Left lung (tissue), 10 donors: Measurements from ENCODE around the gene MGAT3. TPM values are rescaled to one million over a fixed set of nuclear protein-coding genes. Genes with fewer than 3 reads are reported as not detected.

Experiments
- ATAC-seq: fragments of 200-7000 bp; cut with Tn5 transposase; one replicate; pipeline ENCODE4 v1.9.1; 2020; ENCODE audit warnings: moderate library complexity
- DNase-seq, 4 donors: peaks; one replicate each; pipeline ENCODE4 v3.0.0-alpha.2; 2013 to 2020
- H3K27ac ChIP-seq, 2 donors: fragments of 200-600 bp; sonication (generic) in 1 of 2; one replicate each; pipeline versions ENCODE4 v1.5.0 to v1.8.0; 2020 to 2021
- H3K27me3 ChIP-seq, 2 donors: fragments of 200-600 bp; sonication (generic) in 1 of 2; one replicate each; pipeline versions ENCODE4 v1.5.0 to v1.8.0; 2020 to 2021
- H3K36me3 ChIP-seq, 2 donors: fragments of 200-600 bp; sonication (generic) in 1 of 2; one replicate each; pipeline versions ENCODE4 v1.5.0 to v1.8.0; 2020 to 2021
- H3K4me1 ChIP-seq, 2 donors: fragments of 200-600 bp; one replicate each; pipeline ENCODE4 v1.8.0; 2021
- H3K4me3 ChIP-seq, 2 donors: fragments of 200-600 bp; sonication (generic) in 1 of 2; one replicate each; pipeline versions ENCODE4 v1.5.0 to v1.8.0; 2020 to 2021; ENCODE audit warnings: mild to moderate bottlenecking in 1 of 2
- H3K9me3 ChIP-seq, 2 donors: fragments of 200-600 bp; sonication (generic) in 1 of 2; one replicate each; pipeline versions ENCODE4 v1.5.0 to v1.8.0; 2020 to 2021
- intact Hi-C, 2 donors: fragments of 100-400 bp; cut with DNase I; formaldehyde crosslinking; loops; one replicate each; pipeline versions ENCODE4 v1.11.2 to v1.14.2; 2022
- polyA plus RNA-seq, 6 donors: library from polyadenylated mRNA; unstranded; fragments of 120-200 nt; gene quantifications; one replicate each; pipeline ENCODE4 v1.2.1, GENCODE V29; 2013; ENCODE audit not compliant: insufficient read length in 6 of 6
- total RNA-seq, 2 donors: library from RNA; stranded (reverse); fragmentation: NEBNext Ultra II Directional; extraction: Animal tissue kit (Norgen Biotek cat#: 25700); gene quantifications; one replicate each; pipeline ENCODE4 v1.2.1, GENCODE V29; 2021
- TF ChIP-seq, protein P1 (sequence below), 2 donors: fragments of 200-600 bp; sonication (generic) in 1 of 2; IDR thresholded peaks; one replicate each; pipeline versions ENCODE4 v1.5.0 to v1.8.0; 2021; ENCODE audit warnings: antibody characterized with exemption in 2 of 2
- donor health status: DM: no; HTN: yes; CAD: no.
- donor health status: DM: no; HTN: no; CAD: no.

The MGAT3 gene
- total and polyA plus RNA-seq, 8 donors, result 6.7 to 21.2 (median 13.4) TPM

DNA sequence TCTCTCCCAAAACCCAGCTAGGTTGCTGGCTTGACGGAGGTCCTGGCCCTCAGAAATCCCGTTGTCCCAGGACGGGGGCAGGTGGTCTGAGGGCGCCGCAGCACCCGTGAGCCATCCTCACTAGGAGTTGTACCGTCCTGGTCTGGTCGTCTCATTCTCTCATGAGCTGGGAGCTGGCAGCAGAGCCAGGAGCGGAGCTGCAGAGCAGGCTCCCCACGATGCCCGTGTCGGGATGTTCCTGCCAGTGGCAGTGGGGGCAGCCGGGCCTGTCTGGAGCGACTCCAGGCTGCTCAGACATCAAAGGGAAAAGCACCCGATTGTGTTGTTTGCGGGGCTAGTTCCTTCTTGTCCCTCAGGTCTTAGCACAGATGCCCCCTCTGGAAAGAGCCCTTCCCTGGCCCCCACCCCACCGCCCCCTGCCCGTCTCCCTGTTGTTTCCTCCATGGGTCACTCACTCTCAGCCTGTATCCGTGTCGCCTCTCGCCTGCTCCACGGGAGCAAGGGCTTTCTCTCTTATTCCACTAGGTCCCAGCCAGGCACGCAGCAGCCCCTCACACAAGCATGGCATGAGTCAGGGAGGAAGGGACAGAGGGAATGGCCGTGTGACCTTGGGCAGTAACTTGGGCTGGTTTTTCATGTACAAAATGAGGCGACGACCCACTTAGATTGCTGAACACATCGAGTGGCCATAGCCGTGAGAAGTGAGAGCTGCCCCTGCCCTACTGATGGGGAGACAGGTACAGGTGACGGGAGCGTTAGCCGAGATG, 23.2 kb upstream of the MGAT3 start:
- ATAC-seq, result no peak
- Histone ChIP-seq H3K4me3 (no peak overlapping the region), H3K27ac (no peak overlapping the region), H3K9me3 (no peaks in the 10 kb centered on the region), H3K36me3 (peaks cover 0 to 49% of the 10 kb centered on the region in 2 donors), H3K27me3 (peaks cover 0 to 5% of the 10 kb centered on the region in 2 donors), H3K4me1 (peaks cover 3 to 25% of the 10 kb centered on the region in 2 donors)
- intact Hi-C loops, result no loop called here
- peak in 1 of 4 donors; percentile 75 for DNase-seq
- TF ChIP-seq, protein P1, sequence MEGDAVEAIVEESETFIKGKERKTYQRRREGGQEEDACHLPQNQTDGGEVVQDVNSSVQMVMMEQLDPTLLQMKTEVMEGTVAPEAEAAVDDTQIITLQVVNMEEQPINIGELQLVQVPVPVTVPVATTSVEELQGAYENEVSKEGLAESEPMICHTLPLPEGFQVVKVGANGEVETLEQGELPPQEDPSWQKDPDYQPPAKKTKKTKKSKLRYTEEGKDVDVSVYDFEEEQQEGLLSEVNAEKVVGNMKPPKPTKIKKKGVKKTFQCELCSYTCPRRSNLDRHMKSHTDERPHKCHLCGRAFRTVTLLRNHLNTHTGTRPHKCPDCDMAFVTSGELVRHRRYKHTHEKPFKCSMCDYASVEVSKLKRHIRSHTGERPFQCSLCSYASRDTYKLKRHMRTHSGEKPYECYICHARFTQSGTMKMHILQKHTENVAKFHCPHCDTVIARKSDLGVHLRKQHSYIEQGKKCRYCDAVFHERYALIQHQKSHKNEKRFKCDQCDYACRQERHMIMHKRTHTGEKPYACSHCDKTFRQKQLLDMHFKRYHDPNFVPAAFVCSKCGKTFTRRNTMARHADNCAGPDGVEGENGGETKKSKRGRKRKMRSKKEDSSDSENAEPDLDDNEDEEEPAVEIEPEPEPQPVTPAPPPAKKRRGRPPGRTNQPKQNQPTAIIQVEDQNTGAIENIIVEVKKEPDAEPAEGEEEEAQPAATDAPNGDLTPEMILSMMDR (IDR thresholded peaks at IDR 0.05), result no peak

DNA sequence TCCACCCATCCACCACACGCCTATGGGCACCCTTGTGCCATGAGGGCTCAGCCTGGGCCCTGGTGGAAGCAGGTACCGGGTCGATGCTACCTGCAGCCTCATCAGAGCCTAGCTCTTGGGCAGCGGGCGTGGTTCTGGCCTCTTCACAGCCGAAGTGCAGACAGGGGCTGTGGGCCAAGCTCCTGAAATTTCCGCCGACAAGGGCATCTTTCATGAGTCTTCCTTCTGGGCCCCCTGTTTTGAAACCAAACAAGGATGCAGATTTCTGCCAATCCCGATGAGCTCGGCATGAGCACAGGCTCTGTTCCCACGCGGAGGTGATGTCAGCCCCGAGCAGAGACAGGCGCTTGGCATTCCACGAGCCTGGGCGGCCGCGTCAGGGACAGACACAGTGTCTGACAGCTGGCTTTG, 22.6 kb upstream of the MGAT3 start:
- Histone ChIP-seq H3K27ac (no peak overlapping the region), H3K36me3 (peaks cover 0 to 43% of the 10 kb centered on the region in 2 donors), H3K27me3 (peaks cover 0 to 6% of the 10 kb centered on the region in 2 donors), H3K9me3 (no peaks in the 10 kb centered on the region), H3K4me1 (peaks cover 3 to 25% of the 10 kb centered on the region in 2 donors), H3K4me3 (no peak overlapping the region)
- intact Hi-C loops, result no loop called here
- DNase-seq (peak in 1 of 4 donors; percentile 61), ATAC-seq (no peak)
- TF ChIP-seq, protein P1 (IDR thresholded peaks at IDR 0.05), result no peak

DNA sequence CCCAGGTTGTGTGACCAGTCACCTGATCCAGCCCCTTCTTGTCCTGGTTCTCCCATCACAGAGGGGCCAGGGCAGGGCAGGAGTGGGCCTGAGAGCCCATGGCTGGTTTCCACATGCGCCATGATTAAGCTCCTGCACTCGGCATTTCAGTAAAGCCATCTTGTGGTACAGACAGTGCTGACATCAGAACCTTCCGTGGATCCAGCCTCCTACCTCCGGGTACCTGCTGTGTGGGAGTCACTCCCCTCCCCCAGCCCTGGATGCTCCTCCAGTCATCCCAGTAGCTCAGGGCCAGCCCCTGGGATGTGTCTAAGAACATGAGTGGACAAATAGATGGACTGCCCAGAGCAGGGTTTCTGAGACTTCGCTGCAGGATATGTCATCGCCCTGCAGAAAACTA, 22.1 kb upstream of the MGAT3 start:
- DNase-seq (no peak), ATAC-seq (no peak)
- no peak overlapping the region for H3K27ac ChIP-seq
- no peaks in the 10 kb centered on the region for H3K9me3 ChIP-seq
- peaks cover 3 to 25% of the 10 kb centered on the region in 2 donors for H3K4me1 ChIP-seq
- intact Hi-C loops, result no loop called here
- TF ChIP-seq, protein P1 (IDR thresholded peaks at IDR 0.05), result no peak
- H3K36me3 ChIP-seq, result peaks cover 0 to 38% of the 10 kb centered on the region in 2 donors
- peaks cover 0 to 10% of the 10 kb centered on the region in 2 donors for H3K27me3 ChIP-seq
- no peak overlapping the region for H3K4me3 ChIP-seq

DNA sequence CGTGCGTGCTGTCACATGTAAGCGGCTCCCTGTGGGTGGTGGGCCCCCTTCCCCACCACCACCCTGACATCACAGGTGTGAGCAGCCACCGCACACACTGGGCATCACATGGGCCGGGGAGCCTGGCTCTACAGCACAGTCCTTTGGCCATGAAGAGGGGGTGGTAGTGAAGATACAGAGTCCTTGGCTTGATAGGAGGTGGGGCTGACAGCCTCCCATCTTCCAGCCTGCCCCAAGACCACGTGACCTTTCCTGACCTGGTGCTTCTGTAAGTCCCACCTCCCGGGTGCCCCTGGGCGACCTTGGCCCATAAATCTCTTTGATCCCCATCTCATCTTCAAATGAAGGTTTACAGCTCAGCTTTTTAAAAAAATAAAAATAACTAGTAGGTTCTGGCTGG, 21.2 kb upstream of the MGAT3 start:
- no peak overlapping the region for H3K27ac ChIP-seq
- peaks cover 0 to 19% of the 10 kb centered on the region in 2 donors for H3K27me3 ChIP-seq
- peaks cover 3 to 25% of the 10 kb centered on the region in 2 donors for H3K4me1 ChIP-seq
- ATAC-seq (no peak), DNase-seq (peak in 1 of 4 donors; percentile 41)
- intact Hi-C loops, result no loop called here
- no peak overlapping the region for H3K4me3 ChIP-seq
- TF ChIP-seq, protein P1 (IDR thresholded peaks at IDR 0.05), result no peak
- H3K9me3 ChIP-seq, result no peaks in the 10 kb centered on the region
- peaks cover 0 to 30% of the 10 kb centered on the region in 2 donors for H3K36me3 ChIP-seq

DNA sequence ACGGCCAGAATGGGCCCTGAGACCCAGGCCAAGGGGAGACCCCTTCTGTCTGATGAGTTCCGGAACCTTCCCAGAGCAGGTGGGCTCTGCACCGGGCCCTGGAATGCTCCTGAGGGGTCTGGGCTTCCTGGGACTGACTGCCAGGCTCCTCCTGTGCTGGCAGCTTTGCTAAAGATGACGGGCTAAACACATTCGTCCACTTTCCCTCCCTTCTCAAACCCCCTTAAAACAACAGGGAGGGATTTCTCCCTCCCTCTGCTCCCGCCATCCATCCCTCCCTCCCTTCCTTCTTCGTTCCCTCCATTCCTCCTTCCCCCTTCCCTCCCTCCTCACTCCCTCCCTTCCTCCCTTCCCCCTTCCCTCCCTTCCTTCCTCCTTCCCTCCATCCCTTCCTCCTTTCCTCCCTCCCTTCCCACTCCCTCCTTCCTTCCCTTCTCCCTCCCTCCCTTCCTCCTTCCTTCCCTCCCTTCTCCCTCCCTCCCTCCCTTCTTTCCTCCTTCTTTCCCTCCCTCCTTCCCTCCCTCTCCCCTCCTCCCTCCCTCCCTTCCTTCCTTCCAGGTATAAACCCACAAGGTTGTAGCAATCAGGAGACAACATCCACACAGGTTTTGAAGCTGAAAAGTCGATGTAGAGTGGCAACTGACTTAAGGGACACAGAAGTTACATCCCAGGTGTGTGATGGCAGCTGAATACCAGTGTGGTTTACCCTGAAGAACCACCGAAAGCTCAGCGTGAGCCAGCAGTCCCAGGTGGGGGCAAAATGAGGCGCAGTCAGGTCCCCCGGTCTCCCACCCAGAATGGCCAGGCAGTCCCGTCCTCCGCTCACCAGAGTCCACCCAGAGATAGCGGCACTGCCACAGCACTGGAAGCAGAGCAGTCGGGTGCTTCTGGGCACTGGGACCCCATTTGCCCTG, 18.8 kb upstream of the MGAT3 start:
- Histone ChIP-seq H3K27ac (peak overlapping the region in 1 of 2 donors; percentile 23), H3K4me3 (no peak overlapping the region), H3K27me3 (peaks cover 0 to 22% of the 10 kb centered on the region in 2 donors), H3K4me1 (peaks cover 3 to 12% of the 10 kb centered on the region in 2 donors), H3K9me3 (no peaks in the 10 kb centered on the region), H3K36me3 (peaks cover 0 to 5% of the 10 kb centered on the region in 2 donors)
- peak; percentile 5 for ATAC-seq
- intact Hi-C loops, result no loop called here
- TF ChIP-seq, protein P1 (IDR thresholded peaks at IDR 0.05), result no peak
- no peak for DNase-seq
